Activated naive CD4-positive, alpha-beta T cell (primary cell): ENCODE measurements around the gene WLS.
"Not testable (repeated sequence)": the region's sequence is repeated elsewhere in the genome, so short reads cannot be mapped to it uniquely, and the experiment has no call there.

Experiments used
- DNase-seq, 4 experiments: peaks; one replicate each; lab custom pipeline; 2025; lab: John Stamatoyannopoulos, UW

Gene WLS

DNA sequence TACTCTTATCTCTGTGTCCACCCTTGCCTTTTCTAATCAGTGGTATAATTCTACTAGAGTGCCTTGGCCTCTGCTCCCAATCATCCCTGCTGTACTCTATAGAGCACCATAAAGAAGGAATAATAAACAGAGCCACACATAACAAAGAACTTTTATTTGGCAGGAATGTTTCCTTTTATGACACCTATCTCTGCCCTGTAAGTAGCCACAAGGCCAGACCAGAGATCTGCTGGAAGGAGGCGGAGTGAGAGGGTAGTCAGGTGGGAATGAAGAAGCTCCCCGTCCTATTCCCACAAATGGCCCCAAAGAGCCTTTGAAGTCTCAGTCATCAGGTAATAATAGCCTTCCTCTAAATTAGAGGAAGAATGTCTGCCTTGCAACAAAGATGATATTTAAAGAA lies 32.7 kb downstream of the WLS start:
- DNase-seq = no peak

DNA sequence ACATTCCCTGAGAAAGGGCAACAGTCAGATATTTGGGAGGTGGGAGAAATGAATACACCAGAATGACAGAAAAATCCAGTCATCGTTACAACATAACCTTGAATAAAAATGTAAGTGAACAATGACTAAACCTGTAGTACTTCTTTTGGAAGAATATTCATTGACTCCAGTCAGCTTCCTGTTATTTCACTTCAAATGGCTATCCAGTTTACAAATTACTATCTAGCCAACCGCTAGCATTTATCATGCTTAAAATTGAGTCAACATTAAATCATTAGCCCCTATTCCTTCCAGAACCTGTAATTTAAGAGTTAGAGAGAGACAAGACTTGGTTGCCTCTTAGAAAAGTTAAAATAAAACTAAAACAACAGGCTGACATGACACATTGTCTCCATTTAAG lies 33.6 kb downstream of the WLS start:
- no peak for DNase-seq

DNA sequence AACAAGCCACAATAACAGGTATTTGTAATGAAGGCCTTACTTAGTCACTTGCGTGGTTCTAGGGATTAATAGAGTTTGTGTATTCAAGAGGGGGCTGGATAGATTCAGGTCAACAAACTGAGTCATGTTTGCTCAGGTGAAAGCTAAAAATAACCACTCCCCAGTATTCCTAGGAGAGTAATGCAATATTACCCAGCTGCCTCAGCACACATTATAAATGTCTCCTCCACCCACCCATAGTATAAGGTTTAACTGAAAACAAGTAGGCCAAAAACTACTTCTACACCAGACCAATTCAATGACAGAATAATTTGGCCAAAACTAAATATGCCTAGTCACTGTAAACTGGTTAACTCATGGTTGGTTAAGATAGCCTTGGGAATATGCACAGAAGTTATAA lies 34.4 kb downstream of the WLS start:
- DNase-seq = no peak

GRCh38 chr1:68197461-68197860 lies 34.9 kb downstream of the WLS start:
- DNase-seq = no peak

DNA sequence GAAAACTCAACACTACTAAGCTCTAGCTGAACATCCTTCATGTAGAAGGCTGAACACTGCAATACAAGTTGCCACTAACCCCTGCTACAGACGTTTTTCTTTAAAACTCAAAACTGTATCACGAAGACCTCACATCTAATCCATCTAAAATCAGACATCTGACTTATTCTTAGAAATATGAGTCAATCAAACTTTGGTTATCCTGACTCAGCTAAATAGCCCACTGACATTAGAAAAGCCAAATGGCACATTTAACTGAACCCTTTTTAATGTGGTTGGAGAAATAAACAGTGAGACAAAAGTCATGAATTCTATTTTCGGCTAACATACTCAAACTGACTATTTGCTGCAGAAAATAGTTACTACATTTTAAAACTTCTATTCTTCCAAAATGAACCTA lies 35.6 kb downstream of the WLS start:
- no peak for DNase-seq

GRCh38 chr1:68191717-68192116 lies 40.6 kb downstream of the WLS start:
- no peak for DNase-seq

- DNase-seq = no peak
Observed at GRCh38 chr1:68188644-68189340, 43.5 kb downstream of the WLS start.

- DNase-seq = no peak
Observed at GRCh38 chr1:68188060-68188538, 44.2 kb downstream of the WLS start.

DNA sequence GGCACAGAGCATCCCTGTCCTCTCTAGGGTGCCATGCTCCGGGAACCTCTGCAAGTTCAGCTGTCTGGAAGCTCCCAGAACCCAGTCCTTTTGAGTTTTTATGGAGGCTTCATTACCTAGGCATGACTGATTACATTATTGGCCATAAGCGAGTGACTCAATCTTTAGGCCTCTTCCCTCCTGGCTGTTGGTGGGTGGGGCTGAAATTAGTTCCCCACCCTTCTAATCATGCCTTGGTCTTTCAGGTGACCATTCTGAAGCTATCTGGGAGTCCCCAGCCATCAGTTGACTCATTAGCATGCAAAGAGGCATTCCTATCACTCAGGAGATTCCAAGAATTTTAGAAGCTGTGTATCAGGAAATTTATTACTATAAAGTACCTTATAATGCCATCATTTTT lies 46.6 kb downstream of the WLS start:
- DNase-seq = no peak

DNA sequence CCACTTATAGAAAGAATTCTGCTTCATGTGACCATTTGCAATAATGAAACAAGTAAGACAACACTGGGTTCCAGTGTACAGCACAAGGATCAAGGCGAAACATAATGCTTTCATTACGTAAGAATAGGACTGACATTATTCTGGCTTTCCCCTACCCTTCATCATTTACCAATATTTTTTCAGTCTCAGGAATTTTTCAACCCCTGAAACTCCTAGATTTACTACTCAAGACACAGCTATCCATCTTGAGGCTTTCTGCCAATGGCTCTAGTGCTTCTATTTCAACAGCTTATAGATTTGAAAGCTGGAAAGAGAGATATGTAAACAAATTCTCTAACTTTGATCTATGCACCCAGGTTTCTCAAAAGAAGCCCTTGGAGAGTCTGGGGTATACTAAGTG lies 48.4 kb downstream of the WLS start:
- no peak for DNase-seq

DNA sequence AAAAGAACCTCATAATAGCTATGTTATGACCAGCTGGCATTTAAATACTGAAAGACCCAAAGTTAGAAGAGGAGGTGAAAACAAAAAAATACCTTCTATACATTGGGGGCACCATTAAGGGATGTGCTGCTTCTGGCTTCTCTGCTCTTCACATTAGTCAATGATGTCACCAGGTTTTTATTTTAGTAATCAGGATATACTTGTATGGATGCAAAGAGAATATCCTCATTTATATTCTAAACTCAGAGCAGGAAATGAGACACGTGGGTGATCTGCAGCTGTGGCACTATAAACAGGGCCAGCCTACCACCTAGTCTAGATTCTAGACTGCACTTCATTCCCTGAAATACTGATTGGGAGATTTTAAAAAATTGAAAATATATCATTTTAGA lies 51.2 kb downstream of the WLS start:
- no peak for DNase-seq

- no peak for DNase-seq
Observed at GRCh38 chr1:68180441-68181164, 51.7 kb downstream of the WLS start.

- DNase-seq = no peak
Observed at GRCh38 chr1:68178821-68179490, 53.4 kb downstream of the WLS start.

- DNase-seq = no peak
Observed at GRCh38 chr1:68175621-68176398, 56.5 kb downstream of the WLS start.

- no peak for DNase-seq
Observed at GRCh38 chr1:68174738-68175113, 57.6 kb downstream of the WLS start.

GRCh38 chr1:68173936-68174737 lies 58.2 kb downstream of the WLS start:
- no peak for DNase-seq

DNA sequence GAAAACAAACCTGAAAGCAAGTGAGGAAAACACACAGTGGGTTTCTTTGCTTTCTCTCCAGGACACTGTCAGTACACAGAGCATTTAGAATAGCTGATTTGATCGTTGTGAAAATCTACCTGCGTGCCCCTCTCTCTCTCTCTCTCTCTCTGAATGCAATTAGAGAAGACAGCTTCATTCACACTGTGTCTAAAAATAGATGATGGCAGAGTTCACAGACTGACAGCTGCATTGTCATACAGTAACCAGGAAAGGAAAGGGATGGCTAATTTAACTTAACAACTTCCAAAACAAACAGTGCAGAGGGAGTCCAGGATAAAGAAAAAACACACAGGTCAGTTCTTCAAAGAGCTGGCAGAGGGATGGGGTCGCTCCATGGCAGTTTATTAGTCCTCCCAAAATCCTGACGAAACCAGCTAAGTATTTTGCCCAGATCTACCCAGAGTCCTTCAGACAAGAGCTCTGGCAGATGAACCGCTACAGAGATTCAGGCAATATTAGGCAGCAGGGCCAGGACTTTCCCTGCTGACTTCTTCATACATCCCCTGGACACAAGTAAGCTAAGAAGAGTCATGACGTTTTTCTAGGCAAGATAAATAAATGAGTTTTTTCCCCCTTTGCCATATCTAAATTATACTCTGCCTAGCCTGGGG lies 58.9 kb downstream of the WLS start:
- DNase-seq = no peak

GRCh38 chr1:68171795-68172194 lies 60.5 kb downstream of the WLS start:
- DNase-seq = not testable (repeated sequence)

- no peak for DNase-seq
Observed at GRCh38 chr1:68168545-68169171, 63.7 kb downstream of the WLS start.

- DNase-seq = no peak
Observed at GRCh38 chr1:68167211-68167610, 65.1 kb downstream of the WLS start.

DNA sequence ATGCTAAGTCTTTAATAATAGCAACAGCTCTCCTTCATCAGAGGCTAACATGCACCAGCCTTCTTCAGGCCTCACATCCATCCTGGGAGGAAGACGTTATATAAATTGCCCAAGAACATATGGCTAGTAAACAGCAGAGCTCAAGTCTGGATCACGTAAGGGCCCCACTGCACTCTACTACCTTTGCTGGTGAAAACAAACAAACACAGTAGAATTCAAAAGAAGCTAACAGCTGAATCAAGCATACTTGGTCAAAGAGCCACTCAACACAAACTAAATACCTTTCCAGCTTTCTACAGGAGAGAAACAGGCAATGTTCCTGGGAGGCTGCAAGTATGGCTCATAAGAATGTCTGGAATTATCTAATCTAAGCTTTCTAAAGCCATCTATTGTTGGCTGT lies 66.0 kb downstream of the WLS start:
- no peak for DNase-seq
